Breast epithelium (tissue), 4 donors: Measurements from ENCODE around the gene RPS6KA4. TPM values are rescaled to one million over a fixed set of nuclear protein-coding genes. Genes with fewer than 3 reads are reported as not detected.

Experiments used
- DNase-seq, 2 donors: peaks; one replicate each; pipeline ENCODE4 v3.0.0-alpha.2; 2019; ENCODE audit warnings: low spot score in 2 of 2
- H3K27ac ChIP-seq, 2 donors: fragments of 200-600 bp; sonication (generic) in 1 of 2; one replicate each; pipeline ENCODE4 v1.5.1; 2016 to 2019; ENCODE audit warnings: mild to moderate bottlenecking in 1 of 2
- H3K27me3 ChIP-seq, 2 donors: fragments of 200-600 bp; sonication (generic) in 1 of 2; one replicate each; pipeline versions ENCODE4 v1.5.1 to v1.6.0; 2017 to 2019; ENCODE audit warnings: control low read depth in 1 of 2, mild to moderate bottlenecking in 1 of 2
- H3K36me3 ChIP-seq: fragments of 200-600 bp; one replicate; pipeline ENCODE4 v1.5.1; 2019
- H3K4me1 ChIP-seq, 2 donors: fragments of 200-600 bp; sonication (generic); one replicate each; pipeline ENCODE4 v1.5.1; 2016 to 2019; ENCODE audit warnings: control low read depth in 1 of 2
- H3K4me3 ChIP-seq, 3 donors: fragments of 200-600 bp; sonication (generic); 1 replicate in 2 of 3; 2 replicates in 1 of 3; pipeline ENCODE4 v1.5.1; 2016 to 2019; ENCODE audit warnings: mild to moderate bottlenecking in 3 of 3, moderate library complexity in 2 of 3
- H3K9me3 ChIP-seq, 2 donors: fragments of 200-600 bp; sonication (generic) in 1 of 2; one replicate each; pipeline ENCODE4 v1.5.1; 2016 to 2019; ENCODE audit warnings: control low read depth in 1 of 2
- POLR2A ChIP-seq: fragments of 450-650 bp; IDR thresholded peaks from one replicate; pipeline ENCODE4 v1.6.1; 2016; ENCODE audit warnings: antibody characterized with exemption, mild to moderate bottlenecking, moderate library complexity
- POLR2AphosphoS5 ChIP-seq, 3 donors: sonication (generic); formaldehyde crosslinking; IDR thresholded peaks; one replicate each; pipeline ENCODE4 v1.6.1; 2017; ENCODE audit warnings: antibody characterized with exemption in 3 of 3
- intact Hi-C: fragments of 100-400 bp; cut with DNase I; formaldehyde crosslinking; loops from one replicate; pipeline ENCODE4 v1.15.1; 2023; ENCODE audit warnings: low total_unique reads
- total RNA-seq, 3 donors: library from RNA; depleted of rRNA; stranded (reverse); fragments of >200 nt; gene quantifications; one replicate each; pipeline ENCODE4 v1.1.0, GENCODE V29; 2016
- TF ChIP-seq, protein P1 (sequence below), 3 donors: fragments of 450-650 bp; IDR thresholded peaks; one replicate each; pipeline ENCODE4 v1.5.1; 2016 to 2017; ENCODE audit warnings: antibody characterized with exemption in 3 of 3, mild to moderate bottlenecking in 3 of 3, moderate library complexity in 3 of 3

RPS6KA4 gene
- total RNA-seq, 3 donors from 2014 or later: 16.7 to 20.6 (median 19.4) TPM

DNA sequence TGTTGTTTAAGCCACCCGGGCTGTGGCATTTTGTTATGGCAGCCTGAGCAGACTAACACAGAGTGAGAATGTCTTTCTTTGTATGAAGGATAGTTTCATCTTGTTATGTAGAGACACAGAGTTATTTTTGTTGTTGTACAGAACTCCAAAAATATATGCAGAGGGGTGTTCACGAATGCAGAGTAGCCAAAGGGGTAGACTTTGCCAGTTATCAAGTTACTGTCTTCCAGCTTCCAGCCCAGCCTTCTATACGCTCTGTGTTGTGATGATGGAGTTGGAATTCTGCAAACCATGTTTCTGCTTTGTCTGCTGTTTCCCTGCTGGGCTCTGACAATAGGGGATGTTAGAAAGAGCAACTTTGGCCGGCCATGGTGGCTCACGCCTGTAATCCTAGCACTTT is 44.1 kb downstream of the RPS6KA4 start:
- no peaks in the 10 kb centered on the region for H3K27me3 ChIP-seq
- TF ChIP-seq, protein P1, sequence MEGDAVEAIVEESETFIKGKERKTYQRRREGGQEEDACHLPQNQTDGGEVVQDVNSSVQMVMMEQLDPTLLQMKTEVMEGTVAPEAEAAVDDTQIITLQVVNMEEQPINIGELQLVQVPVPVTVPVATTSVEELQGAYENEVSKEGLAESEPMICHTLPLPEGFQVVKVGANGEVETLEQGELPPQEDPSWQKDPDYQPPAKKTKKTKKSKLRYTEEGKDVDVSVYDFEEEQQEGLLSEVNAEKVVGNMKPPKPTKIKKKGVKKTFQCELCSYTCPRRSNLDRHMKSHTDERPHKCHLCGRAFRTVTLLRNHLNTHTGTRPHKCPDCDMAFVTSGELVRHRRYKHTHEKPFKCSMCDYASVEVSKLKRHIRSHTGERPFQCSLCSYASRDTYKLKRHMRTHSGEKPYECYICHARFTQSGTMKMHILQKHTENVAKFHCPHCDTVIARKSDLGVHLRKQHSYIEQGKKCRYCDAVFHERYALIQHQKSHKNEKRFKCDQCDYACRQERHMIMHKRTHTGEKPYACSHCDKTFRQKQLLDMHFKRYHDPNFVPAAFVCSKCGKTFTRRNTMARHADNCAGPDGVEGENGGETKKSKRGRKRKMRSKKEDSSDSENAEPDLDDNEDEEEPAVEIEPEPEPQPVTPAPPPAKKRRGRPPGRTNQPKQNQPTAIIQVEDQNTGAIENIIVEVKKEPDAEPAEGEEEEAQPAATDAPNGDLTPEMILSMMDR (IDR thresholded peaks at IDR 0.05): no peak
- TF ChIP-seq POLR2AphosphoS5 (IDR thresholded peaks at IDR 0.05) (no peak), POLR2A (no peak)

DNA sequence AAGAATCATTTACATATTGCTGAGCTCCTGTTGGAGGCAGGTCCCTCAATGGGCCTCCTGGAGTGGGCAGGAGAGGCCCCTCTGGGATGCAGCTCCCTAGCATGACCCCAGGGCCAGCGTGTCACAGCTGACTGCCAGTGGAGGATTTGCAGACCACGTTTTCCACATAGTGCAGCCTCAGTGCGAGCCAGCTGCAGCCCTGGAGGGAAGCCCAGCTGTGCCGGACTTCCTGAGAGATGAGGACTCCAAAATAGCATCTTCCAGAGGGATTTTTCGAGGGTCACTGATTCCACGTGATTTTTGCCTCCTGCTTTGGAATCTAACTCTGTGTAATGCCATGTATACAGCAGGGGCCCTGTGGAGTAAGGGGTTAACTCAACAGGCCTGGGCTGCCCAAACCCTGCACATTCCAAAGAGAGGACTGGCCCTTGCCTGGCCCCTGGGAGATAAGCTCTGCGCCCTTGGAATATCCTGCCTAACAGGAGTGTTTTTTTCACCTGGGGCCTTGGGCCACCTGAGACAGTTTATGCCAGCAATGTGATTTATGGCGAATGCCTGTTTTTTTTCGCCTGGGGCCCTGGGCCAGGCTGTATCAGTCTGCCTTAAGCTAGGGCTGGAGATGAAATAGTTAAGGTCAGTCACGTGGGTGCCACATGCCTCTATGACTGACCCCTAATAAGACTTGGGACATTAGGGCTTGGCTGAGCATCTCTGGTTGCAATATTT is 47.4 kb downstream of the RPS6KA4 start:
- H3K27ac ChIP-seq: no peak overlapping the region
- no peak for DNase-seq
- no peaks in the 10 kb centered on the region for H3K9me3 ChIP-seq
- TF ChIP-seq POLR2AphosphoS5 (IDR thresholded peaks at IDR 0.05): no peak
- no peak for TF ChIP-seq POLR2A
- TF ChIP-seq, protein P1 (IDR thresholded peaks at IDR 0.05): no peak
- intact Hi-C loops: loop anchor here (1.0 kb wide), 1 partner anchor 55 kb away; no protein-coding TSS in a partner anchor
- H3K4me1 ChIP-seq: no peaks in the 10 kb centered on the region
- no peak overlapping the region for H3K4me3 ChIP-seq
- no peaks in the 10 kb centered on the region for H3K27me3 ChIP-seq
- H3K36me3 ChIP-seq: no peaks in the 10 kb centered on the region

More for the DNA sequence above, 44.1 kb downstream of the RPS6KA4 start:
- intact Hi-C loops: no loop called here
- no peak overlapping the region for H3K4me3 ChIP-seq
- no peaks in the 10 kb centered on the region for H3K36me3 ChIP-seq
- no peaks in the 10 kb centered on the region for H3K9me3 ChIP-seq
- H3K27ac ChIP-seq: no peak overlapping the region
- DNase-seq: no peak
- no peaks in the 10 kb centered on the region for H3K4me1 ChIP-seq

DNA sequence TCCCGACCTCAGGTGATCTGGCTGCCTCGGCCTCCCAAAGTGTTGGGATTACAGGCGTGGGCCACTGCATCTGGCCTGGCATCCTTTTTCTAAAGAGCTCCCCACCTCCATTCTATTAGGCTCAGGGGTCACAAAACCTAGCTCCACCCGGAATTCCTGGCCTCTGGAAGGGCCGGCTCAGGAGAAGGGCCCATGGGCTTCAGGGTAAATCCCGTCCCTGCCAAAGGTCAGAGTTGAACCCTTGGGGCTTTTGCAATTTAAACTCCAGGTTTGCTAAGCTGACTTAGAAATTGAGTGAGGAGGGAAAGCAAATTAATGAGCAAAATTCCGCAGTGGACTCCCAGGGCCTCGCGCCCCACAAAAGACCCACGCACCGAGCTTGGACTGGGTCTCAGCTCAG is 48.3 kb downstream of the RPS6KA4 start:
- Histone ChIP-seq H3K9me3 (no peaks in the 10 kb centered on the region), H3K27me3 (no peaks in the 10 kb centered on the region), H3K36me3 (no peaks in the 10 kb centered on the region), H3K27ac (no peak overlapping the region), H3K4me3 (no peak overlapping the region), H3K4me1 (no peaks in the 10 kb centered on the region)
- intact Hi-C loops: no loop called here
- TF ChIP-seq POLR2AphosphoS5 (IDR thresholded peaks at IDR 0.05) (no peak), POLR2A (no peak)
- TF ChIP-seq, protein P1 (IDR thresholded peaks at IDR 0.05): no peak
- DNase-seq: no peak

- Histone ChIP-seq H3K4me3 (no peak overlapping the region), H3K9me3 (no peaks in the 10 kb centered on the region)
Measured at GRCh38 chr11:64407630-64408029, 48.7 kb downstream of the RPS6KA4 start.

DNA sequence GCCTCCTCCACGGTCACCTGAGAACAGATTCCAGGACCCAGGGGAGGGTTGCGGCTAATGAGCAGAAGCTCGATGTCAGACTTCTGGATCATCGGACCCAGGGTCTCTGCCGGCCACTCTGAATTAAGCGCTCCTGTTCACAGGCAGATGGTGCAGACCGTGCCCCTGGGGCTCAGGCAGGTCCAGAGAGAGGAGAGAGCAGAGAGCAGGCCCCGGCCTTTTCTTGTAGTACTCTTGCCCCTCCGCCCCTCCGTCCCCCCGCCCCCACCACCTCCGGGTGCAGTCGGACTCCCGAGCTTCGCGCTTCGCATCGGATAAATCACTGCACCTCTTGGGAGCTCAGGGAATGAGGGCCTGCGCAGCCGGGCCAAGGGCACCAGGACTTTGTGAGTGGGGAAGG is 50.3 kb downstream of the RPS6KA4 start:
- intact Hi-C loops: no loop called here
- no peak for DNase-seq
- Histone ChIP-seq H3K9me3 (no peaks in the 10 kb centered on the region), H3K4me3 (no peak overlapping the region), H3K27me3 (no peaks in the 10 kb centered on the region), H3K4me1 (no peaks in the 10 kb centered on the region), H3K36me3 (no peaks in the 10 kb centered on the region), H3K27ac (no peak overlapping the region)
- TF ChIP-seq POLR2A: no peak
- TF ChIP-seq, protein P1 (IDR thresholded peaks at IDR 0.05): no peak
- TF ChIP-seq POLR2AphosphoS5 (IDR thresholded peaks at IDR 0.05): no peak

More at GRCh38 chr11:64407630-64408029, 48.7 kb downstream of the RPS6KA4 start:
- Histone ChIP-seq H3K4me1 (no peaks in the 10 kb centered on the region), H3K27me3 (no peaks in the 10 kb centered on the region), H3K27ac (no peak overlapping the region), H3K36me3 (no peaks in the 10 kb centered on the region)
- no peak for TF ChIP-seq POLR2AphosphoS5 (IDR thresholded peaks at IDR 0.05)
- TF ChIP-seq, protein P1 (IDR thresholded peaks at IDR 0.05): no peak
- no peak for TF ChIP-seq POLR2A
- intact Hi-C loops: no loop called here
- DNase-seq: no peak
